Cardiac muscle cell (in vitro differentiated cells and primary cell): Measurements from ENCODE around the gene SH3BP4. TPM values are rescaled to one million over a fixed set of nuclear protein-coding genes. Genes with fewer than 3 reads are reported as not detected.
A peak's percentile ranks its signal among the peaks of the same experiment; 100 is the strongest.

Source experiments
- DNase-seq, 2 donors: peaks; one replicate each; pipeline versions ENCODE4 v3.0.0 to v3.0.0-alpha.2; 2010 to 2017; ENCODE audit warnings: low read depth in 1 of 2, low spot score in 1 of 2
- H3K27ac ChIP-seq: fragments of 200-600 bp; sonication (generic); 2 replicates; pipeline ENCODE4 v1.5.1; 2016
- H3K27me3 ChIP-seq: fragments of 200-600 bp; sonication (generic); 2 replicates; pipeline ENCODE4 v1.6.0; 2016; ENCODE audit warnings: control low read depth
- H3K36me3 ChIP-seq: fragments of 200-600 bp; sonication (generic); 2 replicates; pipeline ENCODE4 v1.5.1; 2016; ENCODE audit warnings: control low read depth
- H3K4me1 ChIP-seq: fragments of 200-600 bp; sonication (generic); 2 replicates; pipeline ENCODE4 v1.8.1; 2017; ENCODE audit warnings: low read depth, mild to moderate bottlenecking, mixed run types
- H3K4me3 ChIP-seq: fragments of 200-600 bp; sonication (generic); 2 replicates; pipeline ENCODE4 v1.5.1; 2016; ENCODE audit warnings: mild to moderate bottlenecking
- H3K9me3 ChIP-seq: fragments of 200-600 bp; sonication (generic); 2 replicates; pipeline ENCODE4 v1.5.1; 2017; ENCODE audit warnings: low read depth, mild to moderate bottlenecking, control low read depth
- polyA plus RNA-seq: library from polyadenylated mRNA; unstranded; fragments of >200 nt; fragmentation: Nextera tagmentation; extraction: Ambion mirVana; gene quantifications from 2 replicates; pipeline ENCODE4 v1.2.1, GENCODE V29; 2016
- total RNA-seq: library from RNA; depleted of rRNA; stranded (reverse); fragments of >200 nt; gene quantifications from 2 replicates; pipeline ENCODE4 v1.2.3, GENCODE V29; 2016
- TF ChIP-seq, protein P1 (sequence below): IDR thresholded peaks from 2 replicates; pipeline ENCODE4 v1.5.1; 2012; ENCODE audit warnings: low read depth, mild to moderate bottlenecking, low read length

The SH3BP4 gene
- total and polyA plus RNA-seq, 2 experiments from 2014 or later = 35.8 to 71.3 TPM

DNA sequence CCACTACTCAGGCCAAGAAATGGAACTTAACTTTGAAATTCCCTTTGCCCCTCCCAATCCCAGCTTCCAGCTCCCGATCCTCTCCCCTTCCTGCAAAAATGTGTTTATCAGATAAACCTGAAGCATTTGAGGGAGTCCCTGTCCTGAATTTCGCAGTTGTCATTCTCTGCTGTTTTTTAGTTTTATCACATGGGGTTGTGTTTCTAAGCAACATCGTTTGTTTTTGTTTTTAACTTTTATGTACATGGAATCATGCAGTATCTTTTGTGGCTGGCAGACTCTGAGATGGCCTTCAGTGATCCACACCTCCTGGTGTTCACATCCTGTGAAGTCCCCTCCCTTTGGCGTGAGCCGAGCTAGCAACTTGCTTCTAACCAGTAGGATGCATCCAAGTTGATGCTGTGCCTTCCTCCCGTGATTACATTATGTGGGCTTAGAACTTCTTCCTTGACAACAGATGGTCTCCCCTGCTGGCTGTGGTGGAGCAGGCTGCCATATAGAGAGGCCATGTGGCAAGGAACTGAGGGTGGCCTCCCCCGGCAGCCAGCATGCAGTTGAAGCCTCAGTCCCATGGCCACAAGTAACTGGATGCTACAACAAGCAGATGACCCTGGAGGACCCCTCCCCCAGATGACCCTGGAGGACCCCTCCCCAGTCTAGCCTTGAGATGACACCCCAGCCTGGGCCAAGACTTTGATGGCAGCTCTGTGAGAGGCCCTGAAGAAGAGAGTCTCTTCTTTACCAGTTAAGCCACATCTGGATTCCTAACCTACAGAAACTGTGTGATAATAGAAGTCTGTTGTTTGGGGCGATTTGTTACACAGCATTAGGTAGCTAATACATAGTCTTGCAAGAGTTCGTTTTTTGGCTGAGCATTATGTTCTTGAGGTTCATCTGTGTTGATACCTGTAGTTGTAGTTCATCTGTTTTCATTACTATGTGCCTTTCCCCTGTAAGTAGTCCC is 27.7 kb downstream of the SH3BP4 start:
- H3K9me3 ChIP-seq = no peaks in the 10 kb centered on the region
- H3K27ac ChIP-seq = peak overlapping the region; percentile 98
- H3K4me3 ChIP-seq = no peak overlapping the region
- H3K4me1 ChIP-seq = peaks cover 47% of the 10 kb centered on the region
- H3K36me3 ChIP-seq = no peaks in the 10 kb centered on the region
- peak in 1 of 2 donors; percentile 62 for DNase-seq
- TF ChIP-seq, protein P1, sequence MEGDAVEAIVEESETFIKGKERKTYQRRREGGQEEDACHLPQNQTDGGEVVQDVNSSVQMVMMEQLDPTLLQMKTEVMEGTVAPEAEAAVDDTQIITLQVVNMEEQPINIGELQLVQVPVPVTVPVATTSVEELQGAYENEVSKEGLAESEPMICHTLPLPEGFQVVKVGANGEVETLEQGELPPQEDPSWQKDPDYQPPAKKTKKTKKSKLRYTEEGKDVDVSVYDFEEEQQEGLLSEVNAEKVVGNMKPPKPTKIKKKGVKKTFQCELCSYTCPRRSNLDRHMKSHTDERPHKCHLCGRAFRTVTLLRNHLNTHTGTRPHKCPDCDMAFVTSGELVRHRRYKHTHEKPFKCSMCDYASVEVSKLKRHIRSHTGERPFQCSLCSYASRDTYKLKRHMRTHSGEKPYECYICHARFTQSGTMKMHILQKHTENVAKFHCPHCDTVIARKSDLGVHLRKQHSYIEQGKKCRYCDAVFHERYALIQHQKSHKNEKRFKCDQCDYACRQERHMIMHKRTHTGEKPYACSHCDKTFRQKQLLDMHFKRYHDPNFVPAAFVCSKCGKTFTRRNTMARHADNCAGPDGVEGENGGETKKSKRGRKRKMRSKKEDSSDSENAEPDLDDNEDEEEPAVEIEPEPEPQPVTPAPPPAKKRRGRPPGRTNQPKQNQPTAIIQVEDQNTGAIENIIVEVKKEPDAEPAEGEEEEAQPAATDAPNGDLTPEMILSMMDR = no peak
- H3K27me3 ChIP-seq = no peaks in the 10 kb centered on the region

DNA sequence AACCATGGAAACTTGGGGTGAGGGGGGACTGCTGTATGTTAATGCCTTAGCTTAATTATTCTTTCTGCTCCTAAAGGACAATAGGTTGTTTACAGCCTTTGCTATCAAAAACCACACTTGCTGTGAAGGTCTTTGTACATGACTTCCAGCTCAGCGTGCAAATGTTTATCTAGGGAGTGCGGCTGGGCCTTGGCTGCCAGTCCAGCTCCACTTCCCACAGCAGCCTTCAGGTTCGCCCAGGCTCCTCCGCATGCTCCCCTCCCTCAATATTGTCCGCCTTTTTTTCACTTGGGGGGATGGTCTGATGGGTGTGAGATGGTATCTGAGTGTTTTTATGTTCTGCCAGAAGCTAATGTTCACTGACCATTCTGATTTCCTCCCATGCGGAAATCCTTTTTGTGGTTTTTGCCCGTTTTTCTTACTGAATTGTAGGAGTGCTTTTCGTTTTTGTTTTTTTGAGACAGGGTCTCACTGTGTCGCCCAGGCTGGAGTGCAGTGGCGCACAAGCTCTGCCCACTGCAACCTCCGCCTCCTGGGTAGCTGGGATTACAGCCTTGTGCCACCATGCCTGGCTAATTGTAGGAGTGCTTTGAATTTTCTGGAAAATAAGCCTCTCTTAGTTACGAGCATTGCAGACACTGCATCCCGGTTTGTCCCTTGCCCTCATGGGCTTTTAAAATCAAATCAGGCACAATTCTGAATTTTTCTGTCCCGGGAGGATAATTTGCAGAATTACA is 28.8 kb downstream of the SH3BP4 start:
- TF ChIP-seq, protein P1 = no peak
- peak in 1 of 2 donors; percentile 68 for DNase-seq
- Histone ChIP-seq H3K9me3 (no peaks in the 10 kb centered on the region), H3K4me1 (peaks cover 47% of the 10 kb centered on the region), H3K4me3 (no peak overlapping the region), H3K27me3 (no peaks in the 10 kb centered on the region), H3K27ac (peak overlapping the region; percentile 98), H3K36me3 (no peaks in the 10 kb centered on the region)

DNA sequence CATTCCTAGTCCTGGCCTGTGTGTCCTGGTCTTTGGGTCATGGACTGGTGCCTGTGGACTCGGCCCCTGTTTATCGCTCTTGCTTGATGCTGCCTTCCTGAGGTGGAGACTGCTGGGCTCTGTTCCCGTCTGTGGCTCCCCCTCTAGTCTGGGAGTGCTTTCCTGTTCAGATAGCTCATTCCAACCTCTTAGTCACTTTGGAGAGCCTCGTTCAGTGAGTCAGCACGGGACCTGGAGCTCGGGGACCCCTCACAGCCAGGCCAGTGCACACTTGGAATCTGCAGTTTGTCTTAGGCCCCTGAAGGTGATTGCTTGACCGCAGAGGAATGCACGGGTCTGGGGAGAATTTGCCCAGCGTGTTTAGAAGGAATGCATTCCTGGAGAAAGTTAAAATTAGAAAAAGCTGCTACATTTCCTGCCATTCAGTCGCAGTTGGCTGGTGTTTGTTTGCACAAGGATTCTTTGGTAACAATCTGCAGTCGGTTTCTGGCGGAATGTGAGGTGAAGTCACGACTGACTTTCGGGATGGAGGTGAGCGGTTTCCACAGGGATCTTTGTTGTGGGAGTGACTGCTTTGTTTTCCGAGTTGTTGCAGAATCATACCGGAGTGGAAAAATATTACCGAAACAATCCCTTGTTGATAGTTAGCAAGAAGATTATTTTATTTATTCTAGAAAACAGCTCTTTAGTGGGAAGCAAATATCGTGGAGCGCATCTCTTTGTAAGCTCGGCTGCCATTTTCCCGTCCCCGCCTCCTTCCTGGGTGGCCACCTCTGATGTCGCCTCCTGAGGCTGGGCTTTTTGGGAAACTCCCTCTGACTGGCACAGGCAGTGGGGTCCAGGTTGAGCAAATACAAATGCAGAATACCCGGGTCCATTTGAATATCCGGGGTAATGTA is 29.6 kb downstream of the SH3BP4 start:
- no peak overlapping the region for H3K4me3 ChIP-seq
- no peaks in the 10 kb centered on the region for H3K36me3 ChIP-seq
- peaks cover 41% of the 10 kb centered on the region for H3K4me1 ChIP-seq
- peak overlapping the region; percentile 98 for H3K27ac ChIP-seq
- TF ChIP-seq, protein P1 = peak; percentile 40
- H3K27me3 ChIP-seq = no peaks in the 10 kb centered on the region
- DNase-seq = peak; percentile 90 to 99
- H3K9me3 ChIP-seq = no peaks in the 10 kb centered on the region

DNA sequence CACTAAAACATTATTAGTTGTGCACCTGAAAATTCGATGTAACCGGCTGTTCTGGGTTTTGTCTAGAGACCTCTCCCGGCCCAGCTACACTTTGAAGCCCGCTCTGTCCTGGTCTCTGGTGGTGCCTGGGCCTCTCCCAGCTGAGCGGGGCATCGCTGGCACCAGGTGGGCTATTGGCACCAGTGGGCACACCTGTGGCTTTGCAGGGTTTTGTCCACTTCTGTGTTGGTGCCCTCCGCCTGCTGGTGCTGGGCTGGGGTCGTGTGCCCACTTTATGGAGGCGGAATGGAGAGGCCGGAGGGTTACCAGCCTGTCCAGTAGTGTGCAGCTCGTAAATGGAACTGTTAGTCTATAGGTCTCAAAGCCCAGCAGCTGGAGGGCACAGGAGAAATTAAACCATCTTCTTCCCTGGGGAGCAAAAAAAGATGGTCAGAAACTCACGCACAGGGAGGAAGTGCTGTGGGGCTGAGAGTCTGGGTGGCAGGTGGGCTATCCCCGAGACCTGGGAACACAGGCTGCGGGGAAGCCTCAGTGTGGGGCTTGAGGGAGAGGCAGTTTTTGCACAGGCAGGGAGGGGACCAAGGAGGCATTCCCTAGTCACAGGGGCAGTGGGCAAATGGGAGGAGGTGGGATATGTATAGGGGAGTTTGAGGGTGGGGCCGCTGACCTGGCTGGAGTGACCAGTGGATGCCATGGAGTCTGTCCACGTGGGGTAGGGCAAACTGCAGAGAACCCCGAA is 30.4 kb downstream of the SH3BP4 start:
- Histone ChIP-seq H3K36me3 (no peaks in the 10 kb centered on the region), H3K27ac (peak overlapping the region; percentile 98), H3K9me3 (no peaks in the 10 kb centered on the region), H3K27me3 (no peaks in the 10 kb centered on the region), H3K4me1 (peaks cover 38% of the 10 kb centered on the region), H3K4me3 (no peak overlapping the region)
- TF ChIP-seq, protein P1 = no peak
- DNase-seq = no peak
